Neural cell (in vitro differentiated cells): ENCODE results near the gene SH3BP5L. TPM values are rescaled to one million over a fixed set of nuclear protein-coding genes. Genes with fewer than 3 reads are reported as not detected.
"Not testable (repeated sequence)": the region's sequence is repeated elsewhere in the genome, so short reads cannot be mapped to it uniquely, and the experiment has no call there.

ENCODE experiments used
- H2AFZ ChIP-seq: fragments of 200-600, 300-800 bp; sonication (generic), shearing (Covaris generic); 2 replicates; pipeline ENCODE4 v1.6.0; 2014; ENCODE audit warnings: low read depth, mild to moderate bottlenecking, antibody characterized with exemption, low read length, moderate library complexity
- H3F3A ChIP-seq: fragments of 200-600 bp; shearing (Covaris generic); 2 replicates; pipeline ENCODE4 v1.6.1; 2016; ENCODE audit warnings: mild to moderate bottlenecking, moderate library complexity, mixed read lengths, antibody characterized with exemption, low read length; ENCODE audit not compliant: insufficient read depth, poor library complexity, severe bottlenecking
- H3K27ac ChIP-seq: fragments of 200-600, 300-800 bp; sonication (generic), shearing (Covaris generic); 2 replicates; pipeline ENCODE4 v1.5.1; 2014; ENCODE audit warnings: mild to moderate bottlenecking, low read length, moderate library complexity
- H3K27me3 ChIP-seq: fragments of 300-800, 200-600 bp; sonication (generic), shearing (Covaris generic); 2 replicates; pipeline ENCODE4 v1.6.0; 2014; ENCODE audit warnings: mild to moderate bottlenecking, low read depth, low read length, moderate library complexity; ENCODE audit not compliant: insufficient read depth
- H3K36me3 ChIP-seq: fragments of 300-800, 200-600 bp; sonication (generic), shearing (Covaris generic); 2 replicates; pipeline ENCODE4 v1.5.1; 2014; ENCODE audit warnings: mild to moderate bottlenecking, antibody characterized with exemption, low read length, moderate library complexity; ENCODE audit not compliant: insufficient read depth
- H3K4me2 ChIP-seq: fragments of 300-800, 200-600 bp; sonication (generic), shearing (Covaris generic); 2 replicates; pipeline ENCODE4 v1.6.0; 2014; ENCODE audit warnings: mild to moderate bottlenecking, low read length
- H3K4me3 ChIP-seq: fragments of 300-800, 200-600 bp; sonication (generic), shearing (Covaris generic); 2 replicates; pipeline ENCODE4 v1.5.1; 2014; ENCODE audit warnings: mild to moderate bottlenecking, low read length, moderate library complexity
- H3K79me2 ChIP-seq: fragments of 200-600 bp; shearing (Covaris generic); replicated peaks from 2 replicates; pipeline ENCODE4 v1.6.0; 2014; ENCODE audit warnings: mild to moderate bottlenecking, low read length, moderate library complexity; ENCODE audit not compliant: insufficient read depth
- H3K9ac ChIP-seq: fragments of 300-800, 200-600 bp; sonication (generic), shearing (Covaris generic); 2 replicates; pipeline ENCODE4 v1.6.1; 2016; ENCODE audit warnings: mild to moderate bottlenecking, low read length, mixed read lengths
- H3K9me2 ChIP-seq: fragments of 200-600 bp; shearing (Covaris generic); 2 replicates; pipeline ENCODE4 v1.6.1; 2016; ENCODE audit warnings: mild to moderate bottlenecking, low read length, mixed read lengths; ENCODE audit not compliant: insufficient read depth
- H3K9me3 ChIP-seq: fragments of 200-600, 300-800 bp; sonication (generic), shearing (Covaris generic); 2 replicates; pipeline ENCODE4 v1.6.1; 2016; ENCODE audit warnings: mild to moderate bottlenecking, mixed run types, low read length, moderate library complexity, mixed read lengths
- H4K20me1 ChIP-seq: fragments of 200-600 bp; shearing (Covaris generic); 2 replicates; pipeline ENCODE4 v1.6.1; 2016; ENCODE audit warnings: mild to moderate bottlenecking, mixed run types; ENCODE audit not compliant: insufficient read depth
- EP300 ChIP-seq: fragments of 450-650 bp; conservative IDR thresholded peaks from 2 replicates; pipeline ENCODE4 v1.6.1; 2014; ENCODE audit warnings: antibody characterized with exemption, mild to moderate bottlenecking, moderate library complexity; ENCODE audit not compliant: poor library complexity, severe bottlenecking
- EZH2 ChIP-seq: fragments of 200-600, 300-800 bp; shearing (Covaris generic), sonication (generic); IDR thresholded peaks from 2 replicates; pipeline ENCODE4 v1.6.1; 2014; ENCODE audit warnings: antibody characterized with exemption, low read length, borderline replicate concordance, mild to moderate bottlenecking; ENCODE audit not compliant: insufficient read depth, poor library complexity, severe bottlenecking
- MXI1 ChIP-seq: fragments of 450-650 bp; conservative IDR thresholded peaks from 2 replicates; pipeline ENCODE4 v1.6.1; 2014; ENCODE audit warnings: antibody characterized with exemption, mild to moderate bottlenecking; ENCODE audit not compliant: poor library complexity, severe bottlenecking
- POLR2AphosphoS5 ChIP-seq: IDR thresholded peaks from 2 replicates; pipeline ENCODE4 v1.6.1; 2012
- RAD21 ChIP-seq: fragments of 450-650 bp; conservative IDR thresholded peaks from 2 replicates; pipeline ENCODE4 v1.6.1; 2014; ENCODE audit warnings: antibody characterized with exemption, mild to moderate bottlenecking, moderate library complexity
- REST ChIP-seq: IDR thresholded peaks from 2 replicates; pipeline ENCODE4 v1.6.1; 2012; ENCODE audit warnings: borderline replicate concordance
- SMC3 ChIP-seq: fragments of 450-650 bp; conservative IDR thresholded peaks from 2 replicates; pipeline ENCODE4 v1.6.1; 2014; ENCODE audit warnings: antibody characterized with exemption, mild to moderate bottlenecking, moderate library complexity; ENCODE audit not compliant: poor library complexity
- TAF1 ChIP-seq: IDR thresholded peaks from 2 replicates; pipeline ENCODE4 v1.6.1; 2012; ENCODE audit warnings: low read depth
- polyA plus RNA-seq: library from polyadenylated mRNA; depleted of rRNA; stranded (reverse); fragments of >200 nt; gene quantifications from 2 replicates; pipeline ENCODE4 v1.2.3, GENCODE V29; 2014
- TF ChIP-seq, protein P1 (sequence below): fragments of 450-650 bp; IDR thresholded peaks from 2 replicates; pipeline ENCODE4 v1.5.1; 2014; ENCODE audit warnings: antibody characterized with exemption, mild to moderate bottlenecking, moderate library complexity; ENCODE audit not compliant: poor library complexity, severe bottlenecking

Gene SH3BP5L
- polyA plus RNA-seq, 1 donor from 2014 or later = 38.6 TPM

DNA sequence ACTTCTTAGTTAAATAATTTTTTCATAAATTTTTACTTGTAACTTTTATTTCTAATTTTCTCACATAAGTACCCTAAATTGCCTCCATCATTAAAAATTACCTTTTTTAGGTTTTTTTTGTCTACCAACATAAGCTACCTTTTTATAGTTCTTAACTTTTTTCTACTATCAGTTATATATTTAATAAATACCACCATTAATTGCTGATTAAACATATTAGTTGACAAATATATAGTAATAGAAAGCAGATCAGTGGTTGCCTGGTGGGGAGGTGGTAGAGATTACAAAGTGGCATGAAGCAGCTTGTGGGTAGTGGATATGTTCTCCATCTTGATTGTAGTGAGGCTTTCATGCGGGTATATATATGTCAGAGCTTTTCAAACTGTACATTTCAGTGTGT is 6.1 kb upstream of the SH3BP5L start:
- TF ChIP-seq SMC3 = no peak
- TF ChIP-seq EP300 = no peak
- TF ChIP-seq POLR2AphosphoS5 = no peak
- TF ChIP-seq EZH2 = no peak
- no peak for TF ChIP-seq MXI1
- TF ChIP-seq RAD21 = no peak
- no peak for TF ChIP-seq TAF1
- TF ChIP-seq REST = no peak
- TF ChIP-seq, protein P1, sequence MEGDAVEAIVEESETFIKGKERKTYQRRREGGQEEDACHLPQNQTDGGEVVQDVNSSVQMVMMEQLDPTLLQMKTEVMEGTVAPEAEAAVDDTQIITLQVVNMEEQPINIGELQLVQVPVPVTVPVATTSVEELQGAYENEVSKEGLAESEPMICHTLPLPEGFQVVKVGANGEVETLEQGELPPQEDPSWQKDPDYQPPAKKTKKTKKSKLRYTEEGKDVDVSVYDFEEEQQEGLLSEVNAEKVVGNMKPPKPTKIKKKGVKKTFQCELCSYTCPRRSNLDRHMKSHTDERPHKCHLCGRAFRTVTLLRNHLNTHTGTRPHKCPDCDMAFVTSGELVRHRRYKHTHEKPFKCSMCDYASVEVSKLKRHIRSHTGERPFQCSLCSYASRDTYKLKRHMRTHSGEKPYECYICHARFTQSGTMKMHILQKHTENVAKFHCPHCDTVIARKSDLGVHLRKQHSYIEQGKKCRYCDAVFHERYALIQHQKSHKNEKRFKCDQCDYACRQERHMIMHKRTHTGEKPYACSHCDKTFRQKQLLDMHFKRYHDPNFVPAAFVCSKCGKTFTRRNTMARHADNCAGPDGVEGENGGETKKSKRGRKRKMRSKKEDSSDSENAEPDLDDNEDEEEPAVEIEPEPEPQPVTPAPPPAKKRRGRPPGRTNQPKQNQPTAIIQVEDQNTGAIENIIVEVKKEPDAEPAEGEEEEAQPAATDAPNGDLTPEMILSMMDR = no peak
- H3K9me2 ChIP-seq = no peaks in the 10 kb centered on the region
- H3K4me2 ChIP-seq = no peak overlapping the region
- no peak overlapping the region for H3K27ac ChIP-seq
- H3K4me3 ChIP-seq = no peak overlapping the region
- H3K9ac ChIP-seq = no peak overlapping the region
- H2AFZ ChIP-seq = no peak overlapping the region
- no peaks in the 10 kb centered on the region for H3K79me2 ChIP-seq
- H3K27me3 ChIP-seq = no peaks in the 10 kb centered on the region
- H4K20me1 ChIP-seq = no peaks in the 10 kb centered on the region
- peaks cover under 1% of the 10 kb centered on the region for H3F3A ChIP-seq
- H3K36me3 ChIP-seq = no peaks in the 10 kb centered on the region
- no peaks in the 10 kb centered on the region for H3K9me3 ChIP-seq

- not testable (repeated sequence) for H3K27ac ChIP-seq, H3K79me2 ChIP-seq, H3K4me3 ChIP-seq, H3F3A ChIP-seq, H3K9me2 ChIP-seq, H3K27me3 ChIP-seq, H2AFZ ChIP-seq, H3K9me3 ChIP-seq, H4K20me1 ChIP-seq, H3K36me3 ChIP-seq, H3K9ac ChIP-seq, H3K4me2 ChIP-seq
Measured at GRCh38 chr1:248830718-248831017, 5.0 kb upstream of the SH3BP5L start.

DNA sequence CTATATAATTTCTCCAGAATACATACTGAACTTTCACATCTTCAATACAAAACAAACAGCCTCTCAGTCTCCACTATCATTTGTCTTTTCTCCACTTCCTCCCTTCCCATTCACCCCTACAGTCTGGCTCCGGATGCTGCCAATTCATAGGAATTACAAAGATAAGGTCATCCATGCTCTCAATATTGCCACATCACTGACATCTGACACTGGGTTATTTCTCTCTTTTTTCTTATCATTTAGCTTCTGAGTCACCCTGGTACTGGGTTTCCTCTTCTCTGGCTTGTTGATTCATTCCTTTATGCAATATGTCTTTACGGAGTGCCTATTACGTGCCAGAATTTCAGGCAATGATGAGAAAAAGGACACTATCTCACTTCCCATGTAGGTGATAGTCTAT is 3.1 kb upstream of the SH3BP5L start:
- no peak overlapping the region for H2AFZ ChIP-seq
- no peak overlapping the region for H3K4me2 ChIP-seq

More for the DNA sequence above, 3.1 kb upstream of the SH3BP5L start:
- Histone ChIP-seq H3K4me3 (no peak overlapping the region), H3K79me2 (peaks cover 19% of the 10 kb centered on the region), H3K9me2 (no peaks in the 10 kb centered on the region), H3K9ac (no peak overlapping the region), H3K27ac (no peak overlapping the region), H3K27me3 (no peaks in the 10 kb centered on the region), H3K36me3 (no peaks in the 10 kb centered on the region), H3K9me3 (no peaks in the 10 kb centered on the region), H3F3A (peaks cover 3% of the 10 kb centered on the region), H4K20me1 (no peaks in the 10 kb centered on the region)
- TF ChIP-seq, protein P1 = no peak
- no peak for TF ChIP-seq EZH2
- TF ChIP-seq POLR2AphosphoS5 = no peak
- no peak for TF ChIP-seq RAD21
- TF ChIP-seq SMC3 = no peak
- TF ChIP-seq EP300 = no peak
- TF ChIP-seq MXI1 = no peak
- no peak for TF ChIP-seq REST
- no peak for TF ChIP-seq TAF1
